GM12878 (cell line): Measurements from ENCODE around the gene SPANXN4. TPM values are rescaled to one million over a fixed set of nuclear protein-coding genes. Genes with fewer than 3 reads are reported as not detected.

Experiments
- BMI1 ChIP-seq: fragments of 450-650 bp; IDR thresholded peaks from 2 replicates; pipeline ENCODE4 v1.6.1; 2016; ENCODE audit warnings: mild to moderate bottlenecking, moderate library complexity, borderline replicate concordance
- CREB1 ChIP-seq: IDR thresholded peaks from 2 replicates; pipeline ENCODE4 v1.6.1; 2012; ENCODE audit warnings: low read depth, mild to moderate bottlenecking, inconsistent platforms
- FOXK2 ChIP-seq: fragments of 450-650 bp; IDR thresholded peaks from 2 replicates; pipeline ENCODE4 v1.6.1; 2017; ENCODE audit warnings: mild to moderate bottlenecking, moderate library complexity
- HCFC1 ChIP-seq: fragments of 150-350 bp; IDR thresholded peaks from 2 replicates; pipeline ENCODE4 v1.6.1; 2014; ENCODE audit warnings: low read length
- HDAC2 ChIP-seq: fragments of 200-600 bp; sonication (generic); IDR thresholded peaks from 2 replicates; pipeline ENCODE4 v1.6.1; 2017
- HDGF ChIP-seq: fragments of 450-650 bp; IDR thresholded peaks from 2 replicates; pipeline ENCODE4 v1.6.1; 2016; ENCODE audit warnings: antibody characterized with exemption
- KAT2A ChIP-seq: conservative IDR thresholded peaks from 2 replicates; pipeline ENCODE4 v1.6.1; 2011; ENCODE audit warnings: low read depth, low read length; ENCODE audit not compliant: control insufficient read depth
- MEF2B ChIP-seq: fragments of 450-650 bp; IDR thresholded peaks from 2 replicates; pipeline ENCODE4 v1.6.1; 2018; ENCODE audit warnings: mild to moderate bottlenecking, moderate library complexity; ENCODE audit not compliant: partially characterized antibody, poor library complexity, severe bottlenecking
- MYC ChIP-seq: IDR thresholded peaks from 2 replicates; pipeline ENCODE4 v1.6.1; 2011; ENCODE audit warnings: mild to moderate bottlenecking, low read length, moderate library complexity, inconsistent platforms; ENCODE audit not compliant: insufficient read depth, insufficient replicate concordance, insufficient read length, severe bottlenecking
- NBN ChIP-seq: fragments of 450-650 bp; IDR thresholded peaks from 2 replicates; pipeline ENCODE4 v1.6.1; 2016
- PAX8 ChIP-seq: fragments of 450-650 bp; IDR thresholded peaks from 2 replicates; pipeline ENCODE4 v1.6.1; 2017; ENCODE audit warnings: mild to moderate bottlenecking, moderate library complexity
- RAD21 ChIP-seq: IDR thresholded peaks from 2 replicates; pipeline ENCODE4 v1.6.1; 2011; ENCODE audit warnings: mild to moderate bottlenecking, low read depth, low read length, moderate library complexity; ENCODE audit not compliant: insufficient read depth
- SP1 ChIP-seq: IDR thresholded peaks from one replicate; pipeline ENCODE4 v1.6.1; 2011; ENCODE audit warnings: low read depth, low read length
- SRF ChIP-seq, 2 experiments: IDR thresholded peaks; 2 replicates each; pipeline ENCODE4 v1.6.1; 2011; ENCODE audit warnings: low read depth in 2 of 2, low read length in 2 of 2, mild to moderate bottlenecking in 1 of 2, moderate library complexity in 1 of 2
- SUPT20H ChIP-seq: IDR thresholded peaks from 2 replicates; pipeline ENCODE4 v1.6.1; 2011; ENCODE audit warnings: low read depth, mild to moderate bottlenecking, low read length, moderate library complexity, borderline replicate concordance; ENCODE audit not compliant: control insufficient read depth
- ZNF24 ChIP-seq: fragments of 450-650 bp; IDR thresholded peaks from 2 replicates; pipeline ENCODE4 v1.6.1; 2017; ENCODE audit warnings: antibody characterized with exemption, mild to moderate bottlenecking
- ZSCAN29 ChIP-seq: fragments of 450-650 bp; IDR thresholded peaks from 2 replicates; pipeline ENCODE4 v1.6.1; 2017; ENCODE audit warnings: mild to moderate bottlenecking, moderate library complexity
- polyA plus RNA-seq, 11 experiments: library from polyadenylated mRNA; depleted of rRNA in 4 of 11; unstranded in 6 of 11; stranded (reverse) in 5 of 11; fragments of >200 nt; fragmentation: Nextera tagmentation in 4 of 11; fragmentation: Illumina TruSeq in 1 of 11; extraction: Ambion mirVana in 4 of 11; extraction: Trizol in 1 of 11; gene quantifications; 1 replicate in 1 of 11; 2 replicates in 10 of 11; pipeline versions ENCODE4 v1.2.1 to v1.2.3, GENCODE V29; 2011 to 2016; ENCODE audit warnings: inconsistent platforms in 2 of 11, missing spikeins in 2 of 11, low read depth in 1 of 11
- total RNA-seq, 4 experiments: library from RNA; depleted of rRNA in 3 of 4; stranded (reverse); fragments of >200 nt in 3 of 4; fragmentation: Illumina TruSeq in 1 of 4; extraction: Trizol in 1 of 4; gene quantifications; 2 replicates each; pipeline versions ENCODE4 v1.2.1 to v1.2.3, GENCODE V29; 2013 to 2021
- TF ChIP-seq, protein P1 (sequence below): IDR thresholded peaks from 2 replicates; pipeline ENCODE4 v1.6.1; 2012; ENCODE audit warnings: low read length, inconsistent platforms
- TF ChIP-seq, protein P2 (sequence below): fragments of 450-650 bp; formaldehyde crosslinking; IDR thresholded peaks from 2 replicates; pipeline ENCODE4 v1.5.0; 2022; ENCODE audit warnings: mild to moderate bottlenecking, missing genetic modification characterization
- TF ChIP-seq, protein P3 (sequence below): IDR thresholded peaks from 2 replicates; pipeline ENCODE4 v1.6.1; 2012; ENCODE audit warnings: low read depth, low read length, improper control_type of control experiment
- TF ChIP-seq, protein P4 (sequence below): fragments of 450-650 bp; IDR thresholded peaks from 2 replicates; pipeline ENCODE4 v1.6.1; 2017; ENCODE audit warnings: antibody characterized with exemption, mild to moderate bottlenecking, moderate library complexity

The SPANXN4 gene
- total and polyA plus RNA-seq, 10 of the 15 experiments (the other 5 are each of a cell fraction or from before 2014, with no cell fraction given) = not detected

DNA sequence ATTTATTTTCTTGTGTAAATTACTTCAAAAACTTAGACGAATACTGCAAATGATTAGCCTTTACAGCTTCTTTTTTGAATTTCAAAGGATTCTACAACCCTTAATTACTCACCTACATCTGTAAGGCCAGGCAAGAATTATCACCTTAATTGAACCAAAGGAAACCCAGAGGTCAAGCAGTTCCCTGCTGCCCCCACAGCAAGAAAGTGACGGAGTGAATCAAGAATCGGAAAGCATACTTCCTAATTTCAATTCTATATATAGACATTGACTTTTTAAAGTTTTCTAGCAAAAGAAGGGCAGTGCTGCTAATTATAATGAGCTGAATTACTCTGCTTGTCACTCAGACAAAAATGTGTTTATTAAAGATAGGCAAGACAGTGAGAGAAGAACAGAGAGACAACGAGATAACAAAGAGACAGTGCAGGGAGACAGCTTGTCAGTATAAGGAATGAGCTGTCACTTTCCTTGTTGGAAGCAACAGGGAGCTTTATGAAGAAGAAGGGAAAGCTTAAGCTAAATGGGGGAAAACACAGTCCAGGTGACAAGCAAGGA lies 47.5 kb upstream of the SPANXN4 start (continued):
- no peak for TF ChIP-seq ZNF24
- TF ChIP-seq BMI1 = no peak
- TF ChIP-seq SP1 = no peak
- TF ChIP-seq, protein P1, sequence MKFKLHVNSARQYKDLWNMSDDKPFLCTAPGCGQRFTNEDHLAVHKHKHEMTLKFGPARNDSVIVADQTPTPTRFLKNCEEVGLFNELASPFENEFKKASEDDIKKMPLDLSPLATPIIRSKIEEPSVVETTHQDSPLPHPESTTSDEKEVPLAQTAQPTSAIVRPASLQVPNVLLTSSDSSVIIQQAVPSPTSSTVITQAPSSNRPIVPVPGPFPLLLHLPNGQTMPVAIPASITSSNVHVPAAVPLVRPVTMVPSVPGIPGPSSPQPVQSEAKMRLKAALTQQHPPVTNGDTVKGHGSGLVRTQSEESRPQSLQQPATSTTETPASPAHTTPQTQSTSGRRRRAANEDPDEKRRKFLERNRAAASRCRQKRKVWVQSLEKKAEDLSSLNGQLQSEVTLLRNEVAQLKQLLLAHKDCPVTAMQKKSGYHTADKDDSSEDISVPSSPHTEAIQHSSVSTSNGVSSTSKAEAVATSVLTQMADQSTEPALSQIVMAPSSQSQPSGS = no peak
- TF ChIP-seq RAD21 = no peak
- TF ChIP-seq, protein P2, sequence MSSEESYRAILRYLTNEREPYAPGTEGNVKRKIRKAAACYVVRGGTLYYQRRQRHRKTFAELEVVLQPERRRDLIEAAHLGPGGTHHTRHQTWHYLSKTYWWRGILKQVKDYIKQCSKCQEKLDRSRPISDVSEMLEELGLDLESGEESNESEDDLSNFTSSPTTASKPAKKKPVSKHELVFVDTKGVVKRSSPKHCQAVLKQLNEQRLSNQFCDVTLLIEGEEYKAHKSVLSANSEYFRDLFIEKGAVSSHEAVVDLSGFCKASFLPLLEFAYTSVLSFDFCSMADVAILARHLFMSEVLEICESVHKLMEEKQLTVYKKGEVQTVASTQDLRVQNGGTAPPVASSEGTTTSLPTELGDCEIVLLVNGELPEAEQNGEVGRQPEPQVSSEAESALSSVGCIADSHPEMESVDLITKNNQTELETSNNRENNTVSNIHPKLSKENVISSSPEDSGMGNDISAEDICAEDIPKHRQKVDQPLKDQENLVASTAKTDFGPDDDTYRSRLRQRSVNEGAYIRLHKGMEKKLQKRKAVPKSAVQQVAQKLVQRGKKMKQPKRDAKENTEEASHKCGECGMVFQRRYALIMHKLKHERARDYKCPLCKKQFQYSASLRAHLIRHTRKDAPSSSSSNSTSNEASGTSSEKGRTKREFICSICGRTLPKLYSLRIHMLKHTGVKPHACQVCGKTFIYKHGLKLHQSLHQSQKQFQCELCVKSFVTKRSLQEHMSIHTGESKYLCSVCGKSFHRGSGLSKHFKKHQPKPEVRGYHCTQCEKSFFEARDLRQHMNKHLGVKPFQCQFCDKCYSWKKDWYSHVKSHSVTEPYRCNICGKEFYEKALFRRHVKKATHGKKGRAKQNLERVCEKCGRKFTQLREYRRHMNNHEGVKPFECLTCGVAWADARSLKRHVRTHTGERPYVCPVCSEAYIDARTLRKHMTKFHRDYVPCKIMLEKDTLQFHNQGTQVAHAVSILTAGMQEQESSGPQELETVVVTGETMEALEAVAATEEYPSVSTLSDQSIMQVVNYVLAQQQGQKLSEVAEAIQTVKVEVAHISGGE = no peak
- TF ChIP-seq CREB1 = 0 out of 2 replicates have a peak, but pooled peaks have one; percentile 20
- no peak for TF ChIP-seq SRF (IDR thresholded peaks at IDR 0.05; ENCODE audit: low read depth in 2 of 2, low read length in 2 of 2)
- no peak for TF ChIP-seq SUPT20H
- no peak for TF ChIP-seq HDAC2
- TF ChIP-seq PAX8 = no peak
- no peak for TF ChIP-seq KAT2A
- TF ChIP-seq, protein P3, sequence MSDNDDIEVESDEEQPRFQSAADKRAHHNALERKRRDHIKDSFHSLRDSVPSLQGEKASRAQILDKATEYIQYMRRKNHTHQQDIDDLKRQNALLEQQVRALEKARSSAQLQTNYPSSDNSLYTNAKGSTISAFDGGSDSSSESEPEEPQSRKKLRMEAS = no peak
- peak; percentile 74 for TF ChIP-seq MEF2B
- no peak for TF ChIP-seq MYC
- TF ChIP-seq, protein P4, sequence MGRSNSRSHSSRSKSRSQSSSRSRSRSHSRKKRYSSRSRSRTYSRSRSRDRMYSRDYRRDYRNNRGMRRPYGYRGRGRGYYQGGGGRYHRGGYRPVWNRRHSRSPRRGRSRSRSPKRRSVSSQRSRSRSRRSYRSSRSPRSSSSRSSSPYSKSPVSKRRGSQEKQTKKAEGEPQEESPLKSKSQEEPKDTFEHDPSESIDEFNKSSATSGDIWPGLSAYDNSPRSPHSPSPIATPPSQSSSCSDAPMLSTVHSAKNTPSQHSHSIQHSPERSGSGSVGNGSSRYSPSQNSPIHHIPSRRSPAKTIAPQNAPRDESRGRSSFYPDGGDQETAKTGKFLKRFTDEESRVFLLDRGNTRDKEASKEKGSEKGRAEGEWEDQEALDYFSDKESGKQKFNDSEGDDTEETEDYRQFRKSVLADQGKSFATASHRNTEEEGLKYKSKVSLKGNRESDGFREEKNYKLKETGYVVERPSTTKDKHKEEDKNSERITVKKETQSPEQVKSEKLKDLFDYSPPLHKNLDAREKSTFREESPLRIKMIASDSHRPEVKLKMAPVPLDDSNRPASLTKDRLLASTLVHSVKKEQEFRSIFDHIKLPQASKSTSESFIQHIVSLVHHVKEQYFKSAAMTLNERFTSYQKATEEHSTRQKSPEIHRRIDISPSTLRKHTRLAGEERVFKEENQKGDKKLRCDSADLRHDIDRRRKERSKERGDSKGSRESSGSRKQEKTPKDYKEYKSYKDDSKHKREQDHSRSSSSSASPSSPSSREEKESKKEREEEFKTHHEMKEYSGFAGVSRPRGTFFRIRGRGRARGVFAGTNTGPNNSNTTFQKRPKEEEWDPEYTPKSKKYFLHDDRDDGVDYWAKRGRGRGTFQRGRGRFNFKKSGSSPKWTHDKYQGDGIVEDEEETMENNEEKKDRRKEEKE = no peak
- no peak for TF ChIP-seq NBN
- no peak for TF ChIP-seq HDGF
- no peak for TF ChIP-seq FOXK2
- no peak for TF ChIP-seq ZSCAN29
- TF ChIP-seq HCFC1 = no peak
